ENCODE results near the gene GMPR.

- TF ChIP-seq, protein P1, sequence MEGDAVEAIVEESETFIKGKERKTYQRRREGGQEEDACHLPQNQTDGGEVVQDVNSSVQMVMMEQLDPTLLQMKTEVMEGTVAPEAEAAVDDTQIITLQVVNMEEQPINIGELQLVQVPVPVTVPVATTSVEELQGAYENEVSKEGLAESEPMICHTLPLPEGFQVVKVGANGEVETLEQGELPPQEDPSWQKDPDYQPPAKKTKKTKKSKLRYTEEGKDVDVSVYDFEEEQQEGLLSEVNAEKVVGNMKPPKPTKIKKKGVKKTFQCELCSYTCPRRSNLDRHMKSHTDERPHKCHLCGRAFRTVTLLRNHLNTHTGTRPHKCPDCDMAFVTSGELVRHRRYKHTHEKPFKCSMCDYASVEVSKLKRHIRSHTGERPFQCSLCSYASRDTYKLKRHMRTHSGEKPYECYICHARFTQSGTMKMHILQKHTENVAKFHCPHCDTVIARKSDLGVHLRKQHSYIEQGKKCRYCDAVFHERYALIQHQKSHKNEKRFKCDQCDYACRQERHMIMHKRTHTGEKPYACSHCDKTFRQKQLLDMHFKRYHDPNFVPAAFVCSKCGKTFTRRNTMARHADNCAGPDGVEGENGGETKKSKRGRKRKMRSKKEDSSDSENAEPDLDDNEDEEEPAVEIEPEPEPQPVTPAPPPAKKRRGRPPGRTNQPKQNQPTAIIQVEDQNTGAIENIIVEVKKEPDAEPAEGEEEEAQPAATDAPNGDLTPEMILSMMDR (conservative IDR thresholded peaks at IDR 0.05; ENCODE audit: low read length), result no peak
- TF ChIP-seq EZH2phosphoT487 (IDR thresholded peaks at IDR 0.05; ENCODE audit: borderline replicate concordance, low read depth, low read length), result no peak
Measured at GRCh38 chr6:16190214-16190613, 48.2 kb upstream of the GMPR start.

Data from OCI-LY7 (cell line).